Kidney (tissue), 14 donors: ENCODE results near the gene NEDD4L. TPM values are rescaled to one million over a fixed set of nuclear protein-coding genes. Genes with fewer than 3 reads are reported as not detected.

Experiments
- DNase-seq, 5 donors: peaks; one replicate each; pipeline ENCODE4 v3.0.0-alpha.2; 2013 to 2020
- FAIRE-seq: peaks from 2 replicates; lab custom pipeline; 2012; peaks lifted over from hg19 to GRCh38; lab: Jason Lieb, UNC
- H3K27ac ChIP-seq, 2 donors: one replicate each; pipeline ENCODE4 v1.7.0; 2013; ENCODE audit warnings: low read depth in 2 of 2, low read length in 2 of 2, inconsistent platforms in 1 of 2
- H3K27me3 ChIP-seq: one replicate; pipeline ENCODE4 v1.7.1; 2013; ENCODE audit warnings: low read length, inconsistent platforms; ENCODE audit not compliant: control insufficient read depth, insufficient read depth
- H3K36me3 ChIP-seq, 3 donors: one replicate each; pipeline versions ENCODE4 v1.7.0 to v1.7.1; 2013; ENCODE audit warnings: low read length in 3 of 3, control low read depth in 1 of 3, inconsistent platforms in 1 of 3; ENCODE audit not compliant: insufficient read depth in 3 of 3, control insufficient read depth in 2 of 3
- H3K4me1 ChIP-seq, 3 donors: one replicate each; pipeline versions ENCODE4 v1.7.0 to v1.7.1; 2013; ENCODE audit warnings: low read length in 3 of 3, inconsistent platforms in 1 of 3, low read depth in 1 of 3; ENCODE audit not compliant: control insufficient read depth in 2 of 3, insufficient read depth in 2 of 3
- H3K4me3 ChIP-seq, 3 donors: one replicate each; pipeline versions ENCODE4 v1.7.0 to v1.8.1; 2013; ENCODE audit warnings: low read length in 3 of 3, control low read depth in 1 of 3, inconsistent platforms in 1 of 3
- H3K9ac ChIP-seq, 3 donors: one replicate each; pipeline versions ENCODE4 v1.7.0 to v1.7.1; 2013; ENCODE audit warnings: low read length in 3 of 3, control low read depth in 1 of 3, inconsistent platforms in 1 of 3
- H3K9me3 ChIP-seq, 3 donors: one replicate each; pipeline versions ENCODE4 v1.7.0 to v1.7.1; 2013; ENCODE audit warnings: low read length in 3 of 3, control low read depth in 1 of 3, inconsistent platforms in 1 of 3; ENCODE audit not compliant: control insufficient read depth in 2 of 3, insufficient read depth in 1 of 3
- intact Hi-C: fragments of 100-400 bp; cut with DNase I; formaldehyde crosslinking; loops from one replicate; pipeline ENCODE4 v1.11.1; 2022
- polyA plus RNA-seq: library from polyadenylated mRNA; stranded (reverse); fragments of 350-450 nt; fragmentation: Illumina TruSeq; extraction: RNeasy Lipid Tissue Mini Kit (QIAGEN cat#74804); gene quantifications from one replicate; pipeline ENCODE4 v1.2.3, GENCODE V29; 2014; ENCODE audit warnings: low read depth, low replicate concordance; ENCODE audit not compliant: insufficient read depth
- total RNA-seq: library from RNA; stranded (reverse); fragmentation: NEBNext Ultra II Directional; extraction: Animal tissue kit (Norgen Biotek cat#: 25700); gene quantifications from one replicate; pipeline ENCODE4 v1.2.1, GENCODE V29; 2021
- TF ChIP-seq, protein P1 (sequence below): IDR thresholded peaks from 3 replicates; pipeline ENCODE4 v1.5.1; 2012; ENCODE audit warnings: mild to moderate bottlenecking, moderate library complexity, borderline replicate concordance; ENCODE audit not compliant: insufficient read depth; ENCODE audit errors: extremely low read depth
- donor health status: control.
- donor health status: control.
- donor health status: control.
- donor health status: control.
- donor health status: control.
- donor health status: DM: yes; HTN: yes; CAD: no.
- donor health status: Normal renal cell carcinoma (clear cell type).

Gene NEDD4L
- total and polyA plus RNA-seq, 2 donors from 2014 or later = 90.8 to 95.7 TPM

GRCh38 chr18:58027341-58027740 is 16.7 kb upstream of the NEDD4L start:
- Histone ChIP-seq H3K9me3 (no peaks in the 10 kb centered on the region), H3K36me3 (no peaks in the 10 kb centered on the region), H3K4me1 (peaks cover 0 to 3% (median 0%) of the 10 kb centered on the region in 3 donors), H3K9ac (no peak overlapping the region), H3K4me3 (no peak overlapping the region), H3K27me3 (no peaks in the 10 kb centered on the region), H3K27ac (no peak overlapping the region)
- DNase-seq = no peak
- no peak for FAIRE-seq
- intact Hi-C loops = no loop called here
- TF ChIP-seq, protein P1, sequence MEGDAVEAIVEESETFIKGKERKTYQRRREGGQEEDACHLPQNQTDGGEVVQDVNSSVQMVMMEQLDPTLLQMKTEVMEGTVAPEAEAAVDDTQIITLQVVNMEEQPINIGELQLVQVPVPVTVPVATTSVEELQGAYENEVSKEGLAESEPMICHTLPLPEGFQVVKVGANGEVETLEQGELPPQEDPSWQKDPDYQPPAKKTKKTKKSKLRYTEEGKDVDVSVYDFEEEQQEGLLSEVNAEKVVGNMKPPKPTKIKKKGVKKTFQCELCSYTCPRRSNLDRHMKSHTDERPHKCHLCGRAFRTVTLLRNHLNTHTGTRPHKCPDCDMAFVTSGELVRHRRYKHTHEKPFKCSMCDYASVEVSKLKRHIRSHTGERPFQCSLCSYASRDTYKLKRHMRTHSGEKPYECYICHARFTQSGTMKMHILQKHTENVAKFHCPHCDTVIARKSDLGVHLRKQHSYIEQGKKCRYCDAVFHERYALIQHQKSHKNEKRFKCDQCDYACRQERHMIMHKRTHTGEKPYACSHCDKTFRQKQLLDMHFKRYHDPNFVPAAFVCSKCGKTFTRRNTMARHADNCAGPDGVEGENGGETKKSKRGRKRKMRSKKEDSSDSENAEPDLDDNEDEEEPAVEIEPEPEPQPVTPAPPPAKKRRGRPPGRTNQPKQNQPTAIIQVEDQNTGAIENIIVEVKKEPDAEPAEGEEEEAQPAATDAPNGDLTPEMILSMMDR = no peak

DNA sequence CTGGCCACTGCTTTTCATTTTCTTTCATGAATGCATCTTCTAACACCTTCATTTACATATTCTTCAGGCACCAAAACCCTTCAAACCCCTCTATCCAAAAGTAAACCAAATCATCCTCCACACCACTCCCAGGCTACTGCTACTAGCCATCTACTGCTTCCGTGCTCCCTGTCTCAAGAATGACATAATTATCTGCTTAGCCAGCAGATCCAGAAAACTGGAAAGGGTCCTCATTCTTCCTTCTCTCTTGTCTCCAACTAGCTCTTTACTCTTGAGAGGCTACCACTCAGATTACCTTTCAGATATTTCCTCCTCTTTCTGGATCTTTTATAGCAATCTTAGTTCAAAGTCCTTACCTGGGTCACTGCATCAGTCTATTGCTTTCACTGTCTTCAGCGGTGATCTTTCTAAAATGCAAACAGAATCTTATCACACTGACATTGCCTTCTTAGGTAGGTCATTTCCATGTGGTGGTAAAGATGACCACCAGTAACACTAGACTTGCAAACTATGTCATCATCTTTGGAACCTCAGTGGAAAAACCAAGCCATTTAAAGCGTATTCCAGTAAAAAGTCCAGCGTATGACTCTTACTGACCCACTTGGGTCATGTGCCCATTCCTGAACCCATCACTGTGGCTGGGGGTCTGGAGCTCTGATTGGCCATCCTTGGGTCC is 15.8 kb upstream of the NEDD4L start:
- H3K36me3 ChIP-seq = no peaks in the 10 kb centered on the region
- H3K4me3 ChIP-seq = no peak overlapping the region
- TF ChIP-seq, protein P1 = no peak
- FAIRE-seq = no peak
- DNase-seq = no peak
- no peak overlapping the region for H3K9ac ChIP-seq
- H3K9me3 ChIP-seq = no peaks in the 10 kb centered on the region
- no peaks in the 10 kb centered on the region for H3K27me3 ChIP-seq
- peaks cover 0 to 3% (median 0%) of the 10 kb centered on the region in 3 donors for H3K4me1 ChIP-seq
- intact Hi-C loops = no loop called here
- H3K27ac ChIP-seq = no peak overlapping the region

- no peaks in the 10 kb centered on the region for H3K4me1 ChIP-seq
- no peaks in the 10 kb centered on the region for H3K9me3 ChIP-seq
- H3K36me3 ChIP-seq = no peaks in the 10 kb centered on the region
- no peak overlapping the region for H3K4me3 ChIP-seq
- H3K27ac ChIP-seq = no peak overlapping the region
- TF ChIP-seq, protein P1 = no peak
- H3K9ac ChIP-seq = no peak overlapping the region
- no peak for FAIRE-seq
- no peaks in the 10 kb centered on the region for H3K27me3 ChIP-seq
- intact Hi-C loops = no loop called here
- DNase-seq = no peak
Observed at GRCh38 chr18:58032233-58032632, 11.8 kb upstream of the NEDD4L start.
